GM19463 (cell line): ENCODE data around the gene AFF2.

ENCODE experiments used
- ATAC-seq: cut with Tn5 transposase; IDR thresholded peaks from one replicate; pipeline ENCODE4 v1.9.1; 2021; ENCODE audit warnings: mild to moderate bottlenecking, moderate library complexity; ENCODE audit not compliant: unreplicated experiment

The AFF2 gene

GRCh38 chrX:148979786-148980185 lies 479.4 kb downstream of the AFF2 start:
- ATAC-seq: no peak

GRCh38 chrX:148984238-148984637 lies 483.8 kb downstream of the AFF2 start:
- ATAC-seq: peak; percentile 58

GRCh38 chrX:148991502-148991901 lies 491.1 kb downstream of the AFF2 start:
- ATAC-seq: no peak

- no peak for ATAC-seq
These were observed 495.2 kb downstream of the AFF2 start for GRCh38 chrX:148995661-148996060.

- no peak for ATAC-seq
These were observed 501.9 kb downstream of the AFF2 start for GRCh38 chrX:149002320-149002719.

- peak; percentile 58 for ATAC-seq
These were observed 503.6 kb downstream of the AFF2 start for GRCh38 chrX:149003863-149004660.

GRCh38 chrX:149004936-149005335 lies 504.5 kb downstream of the AFF2 start:
- ATAC-seq: no peak

GRCh38 chrX:149006235-149006634 lies 505.8 kb downstream of the AFF2 start:
- ATAC-seq: no peak

GRCh38 chrX:149007423-149007822 lies 507.0 kb downstream of the AFF2 start:
- ATAC-seq: no peak

GRCh38 chrX:149010013-149010852 lies 509.8 kb downstream of the AFF2 start:
- no peak for ATAC-seq

- ATAC-seq: no peak
These were observed 510.4 kb downstream of the AFF2 start for GRCh38 chrX:149010853-149011224.

GRCh38 chrX:149013081-149013480 lies 512.7 kb downstream of the AFF2 start:
- ATAC-seq: no peak

- no peak for ATAC-seq
These were observed 520.7 kb downstream of the AFF2 start for GRCh38 chrX:149021159-149021558.

GRCh38 chrX:149022485-149022884 lies 522.1 kb downstream of the AFF2 start:
- no peak for ATAC-seq

- no peak for ATAC-seq
These were observed 532.0 kb downstream of the AFF2 start for GRCh38 chrX:149032449-149032848.

GRCh38 chrX:149036086-149036485 lies 535.7 kb downstream of the AFF2 start:
- ATAC-seq: no peak

GRCh38 chrX:149037281-149037870 lies 537.0 kb downstream of the AFF2 start:
- no peak for ATAC-seq

GRCh38 chrX:149039057-149039456 lies 538.6 kb downstream of the AFF2 start:
- ATAC-seq: no peak

GRCh38 chrX:149040873-149041535 lies 540.6 kb downstream of the AFF2 start:
- ATAC-seq: peak; percentile 57

- ATAC-seq: no peak
These were observed 543.0 kb downstream of the AFF2 start for GRCh38 chrX:149043401-149043800.

- ATAC-seq: no peak
These were observed 544.1 kb downstream of the AFF2 start for GRCh38 chrX:149044471-149044870.
